ENCODE measurements around the gene CENPX.

DNA sequence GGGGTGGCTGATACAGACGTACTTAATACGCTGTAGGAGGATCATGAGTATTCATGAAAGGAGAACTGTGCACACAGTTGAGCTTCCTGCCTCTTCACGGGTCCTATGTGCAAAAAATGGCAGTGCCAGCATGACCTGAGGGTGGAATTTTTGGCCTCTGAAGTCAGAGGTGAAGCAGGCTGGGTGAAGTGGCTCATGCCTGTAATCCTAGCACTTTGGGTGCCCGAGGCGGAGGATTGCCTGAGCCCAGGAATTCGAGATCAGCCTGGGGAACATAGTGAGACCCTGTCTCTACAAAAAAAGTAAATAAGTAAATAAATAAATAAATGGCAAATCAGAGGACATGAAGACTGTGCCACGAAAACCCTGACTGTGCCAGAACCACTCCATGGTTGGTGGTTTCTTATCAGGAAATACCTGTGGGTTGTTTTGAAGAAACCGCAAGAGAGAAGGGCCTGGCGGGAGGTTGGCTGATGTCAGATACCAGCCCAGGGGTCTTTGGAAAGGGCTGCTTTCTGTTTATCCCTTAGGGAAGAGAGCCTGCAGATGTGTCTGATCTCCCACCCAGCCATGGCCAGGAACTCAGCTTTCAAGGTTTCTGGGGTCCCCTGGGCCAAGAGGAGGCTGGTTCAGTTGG lies 41.9 kb downstream of the CENPX start:
- TF ChIP-seq POLR2A (IDR thresholded peaks at IDR 0.05), result no peak
- TF ChIP-seq, protein P1, sequence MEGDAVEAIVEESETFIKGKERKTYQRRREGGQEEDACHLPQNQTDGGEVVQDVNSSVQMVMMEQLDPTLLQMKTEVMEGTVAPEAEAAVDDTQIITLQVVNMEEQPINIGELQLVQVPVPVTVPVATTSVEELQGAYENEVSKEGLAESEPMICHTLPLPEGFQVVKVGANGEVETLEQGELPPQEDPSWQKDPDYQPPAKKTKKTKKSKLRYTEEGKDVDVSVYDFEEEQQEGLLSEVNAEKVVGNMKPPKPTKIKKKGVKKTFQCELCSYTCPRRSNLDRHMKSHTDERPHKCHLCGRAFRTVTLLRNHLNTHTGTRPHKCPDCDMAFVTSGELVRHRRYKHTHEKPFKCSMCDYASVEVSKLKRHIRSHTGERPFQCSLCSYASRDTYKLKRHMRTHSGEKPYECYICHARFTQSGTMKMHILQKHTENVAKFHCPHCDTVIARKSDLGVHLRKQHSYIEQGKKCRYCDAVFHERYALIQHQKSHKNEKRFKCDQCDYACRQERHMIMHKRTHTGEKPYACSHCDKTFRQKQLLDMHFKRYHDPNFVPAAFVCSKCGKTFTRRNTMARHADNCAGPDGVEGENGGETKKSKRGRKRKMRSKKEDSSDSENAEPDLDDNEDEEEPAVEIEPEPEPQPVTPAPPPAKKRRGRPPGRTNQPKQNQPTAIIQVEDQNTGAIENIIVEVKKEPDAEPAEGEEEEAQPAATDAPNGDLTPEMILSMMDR (IDR thresholded peaks at IDR 0.05 in 8 of 11, conservative IDR thresholded peaks at IDR 0.05 in 3 of 11), result no peak
